OCI-LY3 (cell line): Measurements from ENCODE around the gene TTYH3.

ENCODE experiments used
- EZH2phosphoT487 ChIP-seq: fragments of 200-600 bp; shearing (Covaris generic); IDR thresholded peaks from 2 replicates; pipeline ENCODE4 v1.6.1; 2018; ENCODE audit warnings: antibody characterized with exemption, mixed run types, low read depth
- TF ChIP-seq, protein P1 (sequence below): fragments of 200-600, 300-600 bp; sonication (generic); IDR thresholded peaks from 2 replicates; pipeline ENCODE4 v1.5.1; 2014; ENCODE audit warnings: antibody characterized with exemption, low read length, low read depth

GRCh38 chr7:2708041-2708440 lies 76.3 kb downstream of the TTYH3 start:
- TF ChIP-seq, protein P1, sequence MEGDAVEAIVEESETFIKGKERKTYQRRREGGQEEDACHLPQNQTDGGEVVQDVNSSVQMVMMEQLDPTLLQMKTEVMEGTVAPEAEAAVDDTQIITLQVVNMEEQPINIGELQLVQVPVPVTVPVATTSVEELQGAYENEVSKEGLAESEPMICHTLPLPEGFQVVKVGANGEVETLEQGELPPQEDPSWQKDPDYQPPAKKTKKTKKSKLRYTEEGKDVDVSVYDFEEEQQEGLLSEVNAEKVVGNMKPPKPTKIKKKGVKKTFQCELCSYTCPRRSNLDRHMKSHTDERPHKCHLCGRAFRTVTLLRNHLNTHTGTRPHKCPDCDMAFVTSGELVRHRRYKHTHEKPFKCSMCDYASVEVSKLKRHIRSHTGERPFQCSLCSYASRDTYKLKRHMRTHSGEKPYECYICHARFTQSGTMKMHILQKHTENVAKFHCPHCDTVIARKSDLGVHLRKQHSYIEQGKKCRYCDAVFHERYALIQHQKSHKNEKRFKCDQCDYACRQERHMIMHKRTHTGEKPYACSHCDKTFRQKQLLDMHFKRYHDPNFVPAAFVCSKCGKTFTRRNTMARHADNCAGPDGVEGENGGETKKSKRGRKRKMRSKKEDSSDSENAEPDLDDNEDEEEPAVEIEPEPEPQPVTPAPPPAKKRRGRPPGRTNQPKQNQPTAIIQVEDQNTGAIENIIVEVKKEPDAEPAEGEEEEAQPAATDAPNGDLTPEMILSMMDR = no peak
- TF ChIP-seq EZH2phosphoT487 = no peak
